ENCODE results near the gene AFAP1L1.

Gene AFAP1L1

GRCh38 chr5:149353911-149354310, 82.3 kb downstream of the AFAP1L1 start:
- DNase-seq (ENCODE audit: low spot score): no peak
- no peak overlapping the region for H3K27ac ChIP-seq
- TF ChIP-seq CTCF (conservative IDR thresholded peaks at IDR 0.05; ENCODE audit: low read depth): no peak
- CTCF ChIA-PET: interaction anchor here (1.1 to 2.3 kb wide), 3 partner anchors 13 to 80 kb away, joined by 4 to 10 read pairs (median 9); no protein-coding TSS in a partner anchor
- POLR2A ChIA-PET (ENCODE audit: low non-redundant PET): no interaction called here

- ChIA-PET POLR2A (ENCODE audit: low non-redundant PET) (interaction anchor here (1.3 kb wide), 1 partner anchor 9 kb away, joined by 4 read pairs; no protein-coding TSS in a partner anchor), CTCF (interaction anchor here (0.6 to 0.8 kb wide), 2 partner anchors 12 to 1208 kb away, joined by 3 read pairs; no protein-coding TSS in a partner anchor)
- TF ChIP-seq CTCF (conservative IDR thresholded peaks at IDR 0.05; ENCODE audit: low read depth): no peak
- H3K27ac ChIP-seq: no peak overlapping the region
- no peak for DNase-seq (ENCODE audit: low spot score)
These were observed 84.0 kb downstream of the AFAP1L1 start for GRCh38 chr5:149355688-149356087.

- H3K27ac ChIP-seq: no peak overlapping the region
- no peak for TF ChIP-seq CTCF (conservative IDR thresholded peaks at IDR 0.05; ENCODE audit: low read depth)
- ChIA-PET CTCF (interaction anchor here (0.6 to 0.7 kb wide), 4 partner anchors 11 to 93 kb away, joined by 3 to 7 read pairs (median 4); no protein-coding TSS in a partner anchor), POLR2A (ENCODE audit: low non-redundant PET) (no interaction called here)
- no peak for DNase-seq (ENCODE audit: low spot score)
These were observed 84.7 kb downstream of the AFAP1L1 start for GRCh38 chr5:149356391-149356790.

- TF ChIP-seq CTCF (conservative IDR thresholded peaks at IDR 0.05; ENCODE audit: low read depth): no peak
- peak; percentile 100 for DNase-seq (ENCODE audit: low spot score)
- H3K27ac ChIP-seq: peak within 1 kb of the TSS; percentile 55
- CTCF ChIA-PET: interaction anchor here (0.6 to 1.7 kb wide), 3 partner anchors 9 to 77 kb away, joined by 3 to 16 read pairs (median 6); no protein-coding TSS in a partner anchor
- POLR2A ChIA-PET (ENCODE audit: low non-redundant PET): no interaction called here
These were observed 86.0 kb downstream of the AFAP1L1 start, which contains the start of gene PCYOX1L for GRCh38 chr5:149357370-149358293. TSS of gene PCYOX1L (plus strand) at chr5:149358046. CDS start at chr5:149358069, 23 bp downstream.

- TF ChIP-seq CTCF (conservative IDR thresholded peaks at IDR 0.05; ENCODE audit: low read depth): no peak
- CTCF ChIA-PET: interaction anchor here (0.6 to 1.7 kb wide), 4 partner anchors 9 to 1343 kb away, joined by 3 to 16 read pairs (median 4); partner anchors contain the start of gene RBM22
- POLR2A ChIA-PET (ENCODE audit: low non-redundant PET): no interaction called here
- no peak for DNase-seq (ENCODE audit: low spot score)
- H3K27ac ChIP-seq: peak overlapping the region; percentile 55
These were observed 86.6 kb downstream of the AFAP1L1 start for GRCh38 chr5:149358294-149358651.

- no peak overlapping the region for H3K27ac ChIP-seq
- ChIA-PET CTCF (interaction anchor here (0.6 to 1.7 kb wide), 2 partner anchors 8 to 1342 kb away, joined by 3 to 16 read pairs; partner anchors contain the start of gene RBM22), POLR2A (ENCODE audit: low non-redundant PET) (no interaction called here)
- no peak for DNase-seq (ENCODE audit: low spot score)
- TF ChIP-seq CTCF (conservative IDR thresholded peaks at IDR 0.05; ENCODE audit: low read depth): no peak
These were observed 87.3 kb downstream of the AFAP1L1 start for GRCh38 chr5:149358868-149359495.

Data from RWPE1 (cell line).